DMS153 treated with DMSO at 0.1 percent for 48 hours (cell line): ENCODE measurements around the gene FBXO17.

Experiments used
- DNase-seq: peaks from one replicate; lab custom pipeline; 2025; ENCODE audit not compliant: unreplicated experiment; lab: John Stamatoyannopoulos, UW

FBXO17 gene

GRCh38 chr19:38918526-38918925 is 57.0 kb downstream of the FBXO17 start:
- DNase-seq = no peak

GRCh38 chr19:38917921-38918491 is 57.5 kb downstream of the FBXO17 start:
- peak; percentile 12 for DNase-seq

GRCh38 chr19:38917516-38917915 is 58.0 kb downstream of the FBXO17 start:
- DNase-seq = no peak

GRCh38 chr19:38915329-38916321 is 59.9 kb downstream of the FBXO17 start:
- no peak for DNase-seq

- no peak for DNase-seq
Observed at GRCh38 chr19:38913958-38914357, 61.6 kb downstream of the FBXO17 start.

GRCh38 chr19:38912600-38913514 is 62.7 kb downstream of the FBXO17 start:
- DNase-seq = no peak

GRCh38 chr19:38911388-38912001 is 64.0 kb downstream of the FBXO17 start:
- DNase-seq = no peak

GRCh38 chr19:38910488-38910887 is 65.1 kb downstream of the FBXO17 start:
- DNase-seq = no peak

- no peak for DNase-seq
Observed at GRCh38 chr19:38908911-38909310, 66.6 kb downstream of the FBXO17 start.

GRCh38 chr19:38907670-38908069 is 67.9 kb downstream of the FBXO17 start:
- no peak for DNase-seq

GRCh38 chr19:38907227-38907626 is 68.3 kb downstream of the FBXO17 start:
- DNase-seq = no peak

GRCh38 chr19:38905620-38906019 is 69.9 kb downstream of the FBXO17 start:
- DNase-seq = no peak

GRCh38 chr19:38904581-38905539 is 70.7 kb downstream of the FBXO17 start:
- no peak for DNase-seq

GRCh38 chr19:38901683-38902082 is 73.9 kb downstream of the FBXO17 start:
- no peak for DNase-seq

GRCh38 chr19:38900743-38901190 is 74.8 kb downstream of the FBXO17 start:
- DNase-seq = no peak

- DNase-seq = no peak
Observed at GRCh38 chr19:38900202-38900629, 75.3 kb downstream of the FBXO17 start.

GRCh38 chr19:38899447-38900201 is 75.9 kb downstream of the FBXO17 start, which contains the start of the genes NFKBIB and SIRT2:
Gene NFKBIB (plus strand): TSS chr19:38899969. CDS start chr19:38900033, 64 bp downstream.
Gene SIRT2 (minus strand): TSS chr19:38899618. CDS start chr19:38899521, 97 bp downstream.
- DNase-seq = peak; percentile 98

GRCh38 chr19:38898788-38899446 is 76.6 kb downstream of the FBXO17 start:
- no peak for DNase-seq
